Thyroid gland (tissue), 4 donors: ENCODE measurements around the gene BGN.

Experiments used
- CTCF ChIP-seq, 6 experiments: fragments of 200-600 bp in 3 of 6; fragments of 450-650 bp in 3 of 6; sonication (generic) in 3 of 6; IDR thresholded peaks; one replicate each; pipeline ENCODE4 v1.5.1; 2016 to 2019; ENCODE audit warnings: antibody characterized with exemption in 6 of 6, mild to moderate bottlenecking in 2 of 6, inconsistent platforms in 1 of 6, moderate library complexity in 1 of 6
- POLR2A ChIP-seq, 2 donors: fragments of 450-650 bp; IDR thresholded peaks; one replicate each; pipeline ENCODE4 v1.6.1; 2017; ENCODE audit warnings: antibody characterized with exemption in 2 of 2, mild to moderate bottlenecking in 2 of 2, moderate library complexity in 1 of 2

- no peak for TF ChIP-seq CTCF (IDR thresholded peaks at IDR 0.05)
- no peak for TF ChIP-seq POLR2A (IDR thresholded peaks at IDR 0.05)
These were observed 35.8 kb downstream of the BGN start for GRCh38 chrX:153530411-153531129.
